ENCODE measurements around the gene PLEK2. TPM values are rescaled to one million over a fixed set of nuclear protein-coding genes. Genes with fewer than 3 reads are reported as not detected.

PLEK2 gene
- total RNA-seq, 4 donors from 2014 or later, result 0.44 to 0.94 TPM; not detected in 2

GRCh38 chr14:67393689-67394088, 18.3 kb downstream of the PLEK2 start:
- no peaks in the 10 kb centered on the region for H3K27me3 ChIP-seq
- TF ChIP-seq, protein P1, sequence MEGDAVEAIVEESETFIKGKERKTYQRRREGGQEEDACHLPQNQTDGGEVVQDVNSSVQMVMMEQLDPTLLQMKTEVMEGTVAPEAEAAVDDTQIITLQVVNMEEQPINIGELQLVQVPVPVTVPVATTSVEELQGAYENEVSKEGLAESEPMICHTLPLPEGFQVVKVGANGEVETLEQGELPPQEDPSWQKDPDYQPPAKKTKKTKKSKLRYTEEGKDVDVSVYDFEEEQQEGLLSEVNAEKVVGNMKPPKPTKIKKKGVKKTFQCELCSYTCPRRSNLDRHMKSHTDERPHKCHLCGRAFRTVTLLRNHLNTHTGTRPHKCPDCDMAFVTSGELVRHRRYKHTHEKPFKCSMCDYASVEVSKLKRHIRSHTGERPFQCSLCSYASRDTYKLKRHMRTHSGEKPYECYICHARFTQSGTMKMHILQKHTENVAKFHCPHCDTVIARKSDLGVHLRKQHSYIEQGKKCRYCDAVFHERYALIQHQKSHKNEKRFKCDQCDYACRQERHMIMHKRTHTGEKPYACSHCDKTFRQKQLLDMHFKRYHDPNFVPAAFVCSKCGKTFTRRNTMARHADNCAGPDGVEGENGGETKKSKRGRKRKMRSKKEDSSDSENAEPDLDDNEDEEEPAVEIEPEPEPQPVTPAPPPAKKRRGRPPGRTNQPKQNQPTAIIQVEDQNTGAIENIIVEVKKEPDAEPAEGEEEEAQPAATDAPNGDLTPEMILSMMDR (IDR thresholded peaks at IDR 0.05 in 4 of 5, conservative IDR thresholded peaks at IDR 0.05 in 1 of 5), result no peak
- no peak for TF ChIP-seq POLR2A (IDR thresholded peaks at IDR 0.05)
- no peak for ATAC-seq
- H3K27ac ChIP-seq, result no peak overlapping the region
- DNase-seq, result no peak
- intact Hi-C loops (cut with DNase I; ENCODE audit: low total_unique reads), result no loop called here
- H3K36me3 ChIP-seq, result no peaks in the 10 kb centered on the region
- no peaks in the 10 kb centered on the region for H3K9me3 ChIP-seq
- no peak overlapping the region for H3K4me3 ChIP-seq
- no peaks in the 10 kb centered on the region for H3K4me1 ChIP-seq
- in situ Hi-C loops (cut with MboI; ENCODE audit: low sequenced_read_pairs in 4 of 4), result no loop called here

- intact Hi-C loops (cut with DNase I; ENCODE audit: low total_unique reads) (no loop called here), in situ Hi-C loops (cut with MboI; ENCODE audit: low sequenced_read_pairs in 4 of 4) (no loop called here)
- DNase-seq (no peak), ATAC-seq (no peak)
- Histone ChIP-seq H3K4me3 (no peak overlapping the region), H3K9me3 (no peaks in the 10 kb centered on the region), H3K27ac (no peak overlapping the region), H3K4me1 (no peaks in the 10 kb centered on the region), H3K36me3 (no peaks in the 10 kb centered on the region), H3K27me3 (no peaks in the 10 kb centered on the region)
- TF ChIP-seq, protein P1 (IDR thresholded peaks at IDR 0.05 in 4 of 5, conservative IDR thresholded peaks at IDR 0.05 in 1 of 5), result no peak
- TF ChIP-seq POLR2A (IDR thresholded peaks at IDR 0.05), result no peak
These were observed 19.2 kb downstream of the PLEK2 start for GRCh38 chr14:67392800-67393199.

GRCh38 chr14:67392123-67392522, 19.8 kb downstream of the PLEK2 start:
- Histone ChIP-seq H3K9me3 (no peaks in the 10 kb centered on the region), H3K4me1 (no peaks in the 10 kb centered on the region), H3K4me3 (no peak overlapping the region), H3K27ac (no peak overlapping the region), H3K36me3 (no peaks in the 10 kb centered on the region), H3K27me3 (no peaks in the 10 kb centered on the region)
- ATAC-seq (no peak), DNase-seq (no peak)
- intact Hi-C loops (cut with DNase I; ENCODE audit: low total_unique reads) (no loop called here), in situ Hi-C loops (cut with MboI; ENCODE audit: low sequenced_read_pairs in 4 of 4) (no loop called here)
- no peak for TF ChIP-seq POLR2A (IDR thresholded peaks at IDR 0.05)
- TF ChIP-seq, protein P1 (IDR thresholded peaks at IDR 0.05 in 4 of 5, conservative IDR thresholded peaks at IDR 0.05 in 1 of 5), result no peak

- DNase-seq (no peak), ATAC-seq (no peak)
- no peak overlapping the region for H3K27ac ChIP-seq
- no peak overlapping the region for H3K4me3 ChIP-seq
- in situ Hi-C loops (cut with MboI; ENCODE audit: low sequenced_read_pairs in 4 of 4), result no loop called here
- no peaks in the 10 kb centered on the region for H3K9me3 ChIP-seq
- H3K27me3 ChIP-seq, result no peaks in the 10 kb centered on the region
- H3K36me3 ChIP-seq, result peaks cover 0 to 3% of the 10 kb centered on the region in 2 donors
- intact Hi-C loops (cut with DNase I; ENCODE audit: low total_unique reads), result no loop called here
- no peaks in the 10 kb centered on the region for H3K4me1 ChIP-seq
- TF ChIP-seq, protein P1 (IDR thresholded peaks at IDR 0.05 in 4 of 5, conservative IDR thresholded peaks at IDR 0.05 in 1 of 5), result no peak
- TF ChIP-seq POLR2A (IDR thresholded peaks at IDR 0.05), result no peak
These were observed 20.7 kb downstream of the PLEK2 start for GRCh38 chr14:67391268-67391667.
